ENCODE measurements around the gene AHCTF1. TPM values are rescaled to one million over a fixed set of nuclear protein-coding genes. Genes with fewer than 3 reads are reported as not detected.

The AHCTF1 gene
- total RNA-seq, 1 donor from 2014 or later, result 21.1 TPM

DNA sequence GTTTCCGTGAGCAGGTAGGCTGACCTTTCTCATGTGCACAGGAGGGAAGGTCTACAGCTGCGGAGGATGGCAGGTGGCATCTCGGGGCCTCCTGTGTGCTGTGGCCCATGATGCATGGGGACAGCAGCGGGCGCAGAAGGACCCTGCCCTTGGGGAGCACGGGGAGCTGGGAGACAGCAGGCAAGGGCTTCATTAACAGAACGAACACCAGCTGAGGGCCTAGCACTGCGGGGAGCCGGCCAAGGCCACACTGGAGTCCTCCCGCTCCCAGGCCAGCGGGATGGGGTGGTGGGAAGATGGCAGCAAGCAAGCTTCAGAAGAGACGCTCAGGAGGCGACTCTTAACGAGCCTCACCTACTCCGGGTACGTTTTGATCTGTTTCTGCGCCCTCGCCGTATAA, 140.9 kb downstream of the AHCTF1 start:
- intact Hi-C loops (cut with DNase I), result no loop called here
- ATAC-seq (no peak), DNase-seq (ENCODE audit: missing footprints) (no peak)

DNA sequence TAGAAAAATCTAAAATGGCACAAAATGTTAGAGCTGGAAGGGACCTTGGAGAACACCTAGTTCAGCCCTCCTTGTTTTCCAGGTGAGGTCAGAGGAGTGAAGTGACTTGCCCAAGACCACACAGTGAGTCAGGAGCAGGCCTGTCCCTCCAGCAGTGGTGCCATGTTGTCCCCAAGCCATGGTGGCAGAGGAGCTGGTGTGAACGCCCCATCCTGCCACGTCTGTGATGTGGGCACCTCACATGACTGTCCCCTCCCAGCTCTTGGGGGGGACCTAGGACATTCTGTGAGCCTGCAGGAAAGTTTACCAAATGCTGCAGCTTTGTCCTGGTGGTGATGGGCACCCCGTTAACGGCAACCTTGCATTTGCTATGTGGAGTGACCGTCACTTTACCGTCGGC, 141.4 kb downstream of the AHCTF1 start:
- ATAC-seq (no peak), DNase-seq (ENCODE audit: missing footprints) (no peak)
- intact Hi-C loops (cut with DNase I), result no loop called here

DNA sequence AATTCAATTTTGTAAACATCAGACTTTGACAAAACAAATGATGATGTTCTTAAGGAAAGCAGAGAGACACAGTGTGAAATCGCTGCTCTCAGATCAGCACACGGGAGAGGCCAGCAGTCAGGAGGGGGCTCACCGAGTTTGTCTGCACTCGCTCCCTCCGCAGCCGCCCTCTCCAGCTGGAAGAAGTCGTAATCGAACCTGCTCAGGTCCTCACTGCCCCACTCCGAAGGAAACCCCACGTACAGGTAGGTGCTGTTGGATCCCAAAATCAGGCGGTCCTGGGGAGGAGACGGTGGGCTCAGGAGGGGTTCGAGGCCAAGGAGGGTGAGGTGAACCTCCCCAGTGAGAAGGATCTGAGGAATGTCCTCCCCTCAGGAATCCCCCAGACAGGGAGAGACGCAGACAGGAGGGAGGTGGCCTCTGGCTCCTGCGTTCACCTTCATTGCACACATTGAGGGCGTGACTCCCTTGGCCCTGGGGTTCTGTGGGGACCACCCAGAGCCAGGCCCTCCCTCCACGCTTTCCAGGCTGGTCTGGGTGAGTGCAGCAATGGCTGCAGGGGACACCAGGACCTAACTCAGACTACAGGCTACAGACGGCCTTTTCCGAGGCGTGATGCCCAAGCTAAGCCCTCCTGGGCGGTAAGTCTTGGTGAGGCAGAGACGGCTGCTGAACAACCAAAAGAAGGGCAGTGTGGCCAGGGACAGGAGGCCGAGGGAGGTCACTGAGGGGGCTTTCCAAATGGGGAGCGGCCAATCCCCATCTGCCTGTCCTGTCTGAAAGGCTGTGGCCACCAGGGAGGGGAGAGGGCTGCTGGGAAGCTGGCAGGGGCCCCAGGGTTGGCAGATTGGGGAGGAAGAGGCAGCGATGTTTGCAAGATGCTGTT, 142.1 kb downstream of the AHCTF1 start:
- ATAC-seq, result no peak
- DNase-seq (ENCODE audit: missing footprints), result no peak
- intact Hi-C loops (cut with DNase I), result no loop called here

Other genes starting within 250 kb of the AHCTF1 start
- gene SCCPDH, start 207.5 kb downstream of the AHCTF1 start, total RNA-seq, result 31.2 TPM
- gene ZNF695, start 76.1 kb upstream of the AHCTF1 start, total RNA-seq, result not detected
- gene ZNF670, start 146.9 kb upstream of the AHCTF1 start, total RNA-seq, result 1.0 TPM
- 3.7 TPM for gene ZNF669, start 172.4 kb upstream of the AHCTF1 start, total RNA-seq
- 7.9 TPM for gene ZNF124, start 240.1 kb upstream of the AHCTF1 start, total RNA-seq

Measured in Right ventricle myocardium inferior (tissue), 1 donor.